22Rv1 (cell line): Measurements from ENCODE around the gene ALOX12B.

Experiments used
- H3K27ac ChIP-seq: fragments of 450-650 bp; 2 replicates; pipeline ENCODE4 v1.5.1; 2017
- ZFX ChIP-seq: fragments of 450-650 bp; IDR thresholded peaks from 2 replicates; pipeline ENCODE4 v1.6.1; 2017; ENCODE audit warnings: antibody characterized with exemption, borderline replicate concordance
- TF ChIP-seq, protein P1 (sequence below): fragments of 450-650 bp; IDR thresholded peaks from 2 replicates; pipeline ENCODE4 v1.5.1; 2017; ENCODE audit warnings: mild to moderate bottlenecking

Gene ALOX12B

DNA sequence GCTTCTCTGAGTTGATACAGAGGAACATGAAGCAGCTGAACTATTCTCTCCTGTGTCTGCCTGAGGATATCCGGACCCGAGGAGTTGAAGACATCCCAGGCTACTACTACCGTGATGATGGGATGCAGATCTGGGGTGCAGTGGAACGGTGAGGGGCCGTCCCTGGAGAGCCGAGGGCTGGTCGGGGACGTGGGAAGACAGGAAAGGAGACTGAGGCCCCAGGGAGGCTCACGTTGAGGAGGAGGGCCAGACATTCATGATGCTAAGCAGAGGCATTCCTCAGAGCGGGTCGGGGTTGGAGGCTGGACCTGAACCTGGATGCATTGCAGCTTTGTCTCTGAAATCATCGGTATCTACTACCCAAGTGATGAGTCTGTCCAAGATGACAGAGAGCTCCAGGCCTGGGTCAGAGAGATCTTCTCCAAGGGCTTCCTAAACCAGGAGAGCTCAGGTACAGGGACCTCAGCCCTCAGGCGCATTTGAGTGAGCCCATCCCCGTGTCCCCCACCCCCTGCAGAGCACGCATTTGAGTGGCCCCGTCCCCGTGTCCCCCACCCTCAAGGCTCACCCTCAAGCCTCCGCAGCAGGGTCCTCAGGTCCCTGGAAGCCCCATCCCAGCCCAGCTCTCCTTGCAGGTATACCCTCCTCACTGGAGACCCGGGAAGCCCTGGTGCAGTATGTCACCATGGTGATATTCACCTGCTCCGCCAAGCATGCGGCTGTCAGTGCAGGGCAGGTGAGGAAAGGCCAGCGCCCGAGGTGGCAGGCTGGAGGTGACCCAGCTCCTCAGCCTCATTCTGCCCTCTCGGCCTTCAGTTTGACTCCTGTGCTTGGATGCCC lies 40.4 kb downstream of the ALOX12B start:
- no peak overlapping the region for H3K27ac ChIP-seq
- TF ChIP-seq, protein P1, sequence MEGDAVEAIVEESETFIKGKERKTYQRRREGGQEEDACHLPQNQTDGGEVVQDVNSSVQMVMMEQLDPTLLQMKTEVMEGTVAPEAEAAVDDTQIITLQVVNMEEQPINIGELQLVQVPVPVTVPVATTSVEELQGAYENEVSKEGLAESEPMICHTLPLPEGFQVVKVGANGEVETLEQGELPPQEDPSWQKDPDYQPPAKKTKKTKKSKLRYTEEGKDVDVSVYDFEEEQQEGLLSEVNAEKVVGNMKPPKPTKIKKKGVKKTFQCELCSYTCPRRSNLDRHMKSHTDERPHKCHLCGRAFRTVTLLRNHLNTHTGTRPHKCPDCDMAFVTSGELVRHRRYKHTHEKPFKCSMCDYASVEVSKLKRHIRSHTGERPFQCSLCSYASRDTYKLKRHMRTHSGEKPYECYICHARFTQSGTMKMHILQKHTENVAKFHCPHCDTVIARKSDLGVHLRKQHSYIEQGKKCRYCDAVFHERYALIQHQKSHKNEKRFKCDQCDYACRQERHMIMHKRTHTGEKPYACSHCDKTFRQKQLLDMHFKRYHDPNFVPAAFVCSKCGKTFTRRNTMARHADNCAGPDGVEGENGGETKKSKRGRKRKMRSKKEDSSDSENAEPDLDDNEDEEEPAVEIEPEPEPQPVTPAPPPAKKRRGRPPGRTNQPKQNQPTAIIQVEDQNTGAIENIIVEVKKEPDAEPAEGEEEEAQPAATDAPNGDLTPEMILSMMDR, result no peak
- no peak for TF ChIP-seq ZFX

DNA sequence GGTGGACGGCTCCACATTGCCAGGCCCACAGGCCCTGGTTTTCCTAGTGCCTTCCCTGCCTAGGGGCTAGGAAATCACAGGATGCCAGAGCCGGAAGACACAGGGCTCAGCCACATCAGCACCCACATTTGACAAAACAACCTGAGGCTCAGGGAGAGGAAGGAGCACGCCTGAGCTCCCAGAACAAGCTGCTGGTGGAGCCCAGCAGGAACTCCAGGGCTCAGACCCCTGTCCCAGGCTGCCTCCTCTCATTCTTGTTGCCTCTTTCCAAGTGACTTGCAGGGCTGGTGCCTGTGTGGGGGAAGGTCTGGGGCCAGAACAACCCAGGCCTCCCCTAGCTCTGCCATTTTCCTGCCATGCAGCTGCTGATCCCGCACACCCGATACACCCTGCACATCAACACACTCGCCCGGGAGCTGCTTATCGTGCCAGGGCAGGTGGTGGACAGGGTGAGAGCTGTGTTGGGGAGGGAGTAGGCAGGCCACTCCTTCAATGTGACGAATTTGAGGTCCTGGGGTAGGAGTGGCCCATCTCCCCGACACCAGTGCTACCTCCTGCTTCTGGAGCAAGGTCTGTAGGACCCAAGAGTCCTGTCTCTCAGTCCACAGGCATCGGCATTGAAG lies 41.1 kb downstream of the ALOX12B start:
- TF ChIP-seq, protein P1, result no peak
- TF ChIP-seq ZFX, result no peak
- H3K27ac ChIP-seq, result no peak overlapping the region

DNA sequence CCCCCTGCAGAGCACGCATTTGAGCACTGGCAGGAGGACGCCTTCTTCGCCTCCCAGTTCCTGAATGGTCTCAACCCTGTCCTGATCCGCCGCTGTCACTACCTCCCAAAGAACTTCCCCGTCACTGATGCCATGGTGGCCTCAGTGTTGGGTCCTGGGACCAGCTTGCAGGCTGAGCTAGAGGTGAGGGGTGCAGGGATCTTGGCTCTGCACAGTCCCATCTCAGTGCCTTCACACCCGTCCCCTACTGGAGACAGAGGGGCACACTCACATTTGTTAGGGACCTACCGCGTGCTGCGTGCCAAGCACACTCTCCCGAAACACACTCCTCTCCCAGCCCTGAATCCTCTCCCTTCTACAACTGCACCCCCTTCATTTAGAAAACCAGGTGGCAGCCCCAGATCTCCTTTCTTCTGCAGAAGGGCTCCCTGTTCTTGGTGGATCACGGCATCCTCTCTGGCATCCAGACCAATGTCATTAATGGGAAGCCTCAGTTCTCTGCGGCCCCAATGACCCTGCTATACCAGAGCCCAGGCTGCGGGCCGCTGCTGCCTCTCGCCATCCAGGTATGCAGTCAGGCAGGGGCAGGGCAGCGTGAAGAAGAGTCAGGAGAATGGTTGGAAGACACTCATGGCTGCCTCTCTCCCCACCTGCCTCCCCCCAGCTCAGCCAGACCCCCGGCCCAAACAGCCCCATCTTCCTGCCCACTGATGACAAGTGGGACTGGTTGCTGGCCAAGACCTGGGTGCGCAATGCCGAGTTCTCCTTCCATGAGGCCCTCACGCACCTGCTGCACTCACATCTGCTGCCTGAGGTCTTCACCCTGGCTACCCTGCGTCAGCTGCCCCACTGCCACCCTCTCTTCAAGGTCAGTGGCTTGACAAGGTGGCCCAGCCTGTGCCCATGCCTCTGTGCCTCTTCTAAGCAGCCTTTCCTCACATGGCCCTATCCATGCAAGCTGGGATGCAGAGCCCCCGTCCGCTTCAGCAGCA lies 42.4 kb downstream of the ALOX12B start:
- TF ChIP-seq, protein P1, result no peak
- TF ChIP-seq ZFX, result no peak

DNA sequence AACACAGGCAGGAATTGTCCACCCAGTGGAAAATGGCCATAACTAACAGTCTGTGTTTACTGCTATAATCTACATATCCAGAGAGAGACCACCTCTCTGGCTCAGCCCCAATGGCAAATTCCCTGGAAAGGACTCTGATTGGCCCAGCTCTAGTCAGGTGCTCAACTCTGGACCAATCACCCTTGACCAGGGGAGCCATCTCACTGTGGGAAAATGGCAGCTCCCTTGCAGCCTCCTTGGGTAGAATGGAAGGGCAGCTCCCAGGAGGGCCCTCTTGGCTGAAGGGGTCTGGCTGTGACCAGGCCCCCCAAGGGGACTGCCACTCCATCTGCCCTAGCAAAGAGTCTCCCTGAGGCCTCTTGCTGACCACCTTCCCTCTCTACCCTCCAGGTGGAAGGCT lies 45.5 kb downstream of the ALOX12B start:
- no peak for TF ChIP-seq ZFX
- TF ChIP-seq, protein P1, result no peak

More for the DNA sequence above, 42.4 kb downstream of the ALOX12B start:
- no peak overlapping the region for H3K27ac ChIP-seq

DNA sequence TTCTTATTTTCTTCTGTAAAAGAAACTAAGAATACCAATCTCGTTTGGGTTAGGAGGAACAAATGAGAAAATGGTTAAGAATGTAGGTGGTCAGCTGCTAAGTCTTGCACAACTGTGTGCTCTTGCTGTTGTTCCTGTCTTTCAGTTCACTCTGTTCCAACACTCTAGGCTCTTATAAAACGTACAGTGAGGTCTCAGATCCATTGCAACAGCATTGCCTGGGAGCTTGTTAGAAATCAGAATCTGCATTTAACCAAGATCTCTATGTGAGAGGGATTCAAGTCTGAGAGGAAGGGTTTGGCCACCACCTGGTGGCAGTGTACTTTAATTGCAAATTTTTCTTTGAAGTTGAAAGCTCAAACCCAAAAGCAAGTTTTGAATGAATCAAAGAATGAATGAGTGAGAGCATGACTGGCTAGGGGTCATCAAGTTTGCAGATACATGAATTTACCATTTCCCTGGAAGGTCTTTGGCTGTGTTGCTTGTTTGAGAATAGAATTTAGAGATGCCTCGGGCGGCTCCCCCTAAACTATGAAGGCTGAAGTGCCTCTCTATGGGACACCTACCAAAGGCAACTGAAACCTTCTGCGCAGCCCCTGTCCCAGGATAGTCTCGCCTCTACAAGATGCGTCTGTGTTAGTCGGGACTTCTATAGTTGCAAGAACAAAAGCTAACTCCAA lies 46.1 kb downstream of the ALOX12B start:
- H3K27ac ChIP-seq, result peak overlapping the region; percentile 44
- TF ChIP-seq, protein P1, result peak; percentile 84
- no peak for TF ChIP-seq ZFX

More for the DNA sequence above, 45.5 kb downstream of the ALOX12B start:
- peak overlapping the region; percentile 44 for H3K27ac ChIP-seq

DNA sequence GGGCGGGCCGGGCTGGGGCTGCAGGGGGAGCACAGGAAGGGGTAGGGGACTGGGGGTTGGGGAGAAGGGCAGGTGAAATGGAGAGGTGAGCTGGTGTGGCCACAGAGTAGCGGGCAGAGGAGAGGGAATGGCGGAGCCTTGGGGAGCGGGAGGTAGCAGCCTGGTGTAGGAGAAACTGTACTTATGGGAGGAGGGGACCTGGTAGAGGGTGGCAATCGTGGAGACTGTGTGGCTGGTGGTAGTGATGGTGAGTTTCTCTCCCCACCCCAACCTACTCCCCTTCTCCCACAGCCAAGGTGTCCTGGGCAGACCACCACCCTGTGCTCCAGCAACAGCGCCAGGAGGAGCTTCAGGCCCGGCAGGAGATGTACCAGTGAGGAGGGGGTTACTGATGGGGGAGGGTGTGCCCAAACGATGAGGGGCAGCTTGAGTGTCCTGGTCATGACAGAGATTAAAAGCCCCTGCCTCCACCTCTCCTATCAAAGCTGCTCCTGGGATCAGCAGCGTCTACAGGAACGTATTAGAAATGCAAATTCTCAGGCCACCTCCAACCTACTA lies 47.8 kb downstream of the ALOX12B start:
- no peak overlapping the region; the same call in 1 of the 2 replicates for H3K27ac ChIP-seq
- TF ChIP-seq, protein P1, result no peak
